Osteoblast (primary cell): ENCODE results near the gene SERPINB5. TPM values are rescaled to one million over a fixed set of nuclear protein-coding genes. Genes with fewer than 3 reads are reported as not detected.
A peak's percentile ranks its signal among the peaks of the same experiment; 100 is the strongest.

Experiments
- DNase-seq: peaks from one replicate; pipeline ENCODE4 v3.0.0; 2011; ENCODE audit warnings: low spot score, mixed read lengths; ENCODE audit not compliant: insufficient read length; ENCODE audit errors: missing footprints
- H2AFZ ChIP-seq: 2 replicates; pipeline ENCODE4 v1.6.0; 2011; ENCODE audit warnings: mild to moderate bottlenecking, low read length
- H3K27ac ChIP-seq: 2 replicates; pipeline ENCODE4 v1.5.1; 2011; ENCODE audit warnings: mild to moderate bottlenecking, low read depth, low read length, moderate library complexity
- H3K27me3 ChIP-seq: 2 replicates; pipeline ENCODE4 v1.6.0; 2012; ENCODE audit warnings: mild to moderate bottlenecking, control low read depth, inconsistent platforms, low read length, moderate library complexity; ENCODE audit not compliant: insufficient read depth
- H3K36me3 ChIP-seq: 2 replicates; pipeline ENCODE4 v1.5.1; 2011; ENCODE audit warnings: mild to moderate bottlenecking, low read length, control low read depth, moderate library complexity; ENCODE audit not compliant: insufficient read depth
- H3K4me1 ChIP-seq: 2 replicates; pipeline ENCODE4 v1.5.1; 2011; ENCODE audit warnings: mild to moderate bottlenecking, low read length, control low read depth, moderate library complexity; ENCODE audit not compliant: insufficient read depth
- H3K4me2 ChIP-seq: 2 replicates; pipeline ENCODE4 v1.6.0; 2011; ENCODE audit warnings: mild to moderate bottlenecking, low read length; ENCODE audit not compliant: insufficient read depth
- H3K4me3 ChIP-seq: fragments of 200-600 bp; sonication (generic); 3 replicates; pipeline ENCODE4 v1.5.1; 2012; ENCODE audit warnings: mild to moderate bottlenecking, low read length, inconsistent platforms; ENCODE audit not compliant: insufficient read depth
- H3K79me2 ChIP-seq: 2 replicates; pipeline ENCODE4 v1.6.0; 2012; ENCODE audit warnings: mild to moderate bottlenecking, low read length, control low read depth, inconsistent platforms; ENCODE audit not compliant: insufficient read depth
- H3K9me3 ChIP-seq: 2 replicates; pipeline ENCODE4 v1.5.1; 2011; ENCODE audit warnings: low read depth, low read length, control low read depth
- H4K20me1 ChIP-seq: 2 replicates; pipeline ENCODE4 v1.6.0; 2012; ENCODE audit warnings: mild to moderate bottlenecking, low read length, control low read depth; ENCODE audit not compliant: insufficient read depth
- total RNA-seq: library from RNA; depleted of rRNA; stranded (reverse); fragments of >200 nt; gene quantifications from 2 replicates; pipeline ENCODE4 v1.2.3, GENCODE V29; 2012
- TF ChIP-seq, protein P1 (sequence below): IDR thresholded peaks from 2 replicates; pipeline ENCODE4 v1.5.1; 2011; ENCODE audit warnings: mild to moderate bottlenecking, low read depth, low read length, moderate library complexity; ENCODE audit errors: extremely low read depth

SERPINB5 gene
- total RNA-seq, 1 donor: not detected

DNA sequence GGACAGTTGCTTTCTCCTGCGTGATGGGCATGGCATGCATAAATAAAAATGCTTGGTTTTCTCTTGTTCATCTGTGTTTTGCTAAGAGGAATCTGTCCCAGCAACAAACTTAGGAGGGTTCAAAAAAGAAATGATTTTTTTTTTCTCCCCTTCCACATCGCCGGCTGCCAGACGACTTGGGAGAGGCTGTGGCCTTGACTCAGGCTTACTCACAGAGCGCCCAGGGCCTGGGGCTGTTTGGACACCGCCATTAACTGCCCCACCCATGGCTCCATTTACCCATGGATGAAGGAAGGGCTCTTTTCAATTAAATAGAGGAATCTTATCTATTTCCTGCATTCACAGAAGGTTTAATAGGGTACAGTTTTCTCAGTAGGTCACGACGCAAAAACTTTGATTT lies 22.3 kb upstream of the SERPINB5 start:
- H3K27ac ChIP-seq: no peak overlapping the region
- no peaks in the 10 kb centered on the region for H3K9me3 ChIP-seq
- no peak overlapping the region for H3K4me3 ChIP-seq
- no peaks in the 10 kb centered on the region for H3K79me2 ChIP-seq
- no peaks in the 10 kb centered on the region for H4K20me1 ChIP-seq
- TF ChIP-seq, protein P1, sequence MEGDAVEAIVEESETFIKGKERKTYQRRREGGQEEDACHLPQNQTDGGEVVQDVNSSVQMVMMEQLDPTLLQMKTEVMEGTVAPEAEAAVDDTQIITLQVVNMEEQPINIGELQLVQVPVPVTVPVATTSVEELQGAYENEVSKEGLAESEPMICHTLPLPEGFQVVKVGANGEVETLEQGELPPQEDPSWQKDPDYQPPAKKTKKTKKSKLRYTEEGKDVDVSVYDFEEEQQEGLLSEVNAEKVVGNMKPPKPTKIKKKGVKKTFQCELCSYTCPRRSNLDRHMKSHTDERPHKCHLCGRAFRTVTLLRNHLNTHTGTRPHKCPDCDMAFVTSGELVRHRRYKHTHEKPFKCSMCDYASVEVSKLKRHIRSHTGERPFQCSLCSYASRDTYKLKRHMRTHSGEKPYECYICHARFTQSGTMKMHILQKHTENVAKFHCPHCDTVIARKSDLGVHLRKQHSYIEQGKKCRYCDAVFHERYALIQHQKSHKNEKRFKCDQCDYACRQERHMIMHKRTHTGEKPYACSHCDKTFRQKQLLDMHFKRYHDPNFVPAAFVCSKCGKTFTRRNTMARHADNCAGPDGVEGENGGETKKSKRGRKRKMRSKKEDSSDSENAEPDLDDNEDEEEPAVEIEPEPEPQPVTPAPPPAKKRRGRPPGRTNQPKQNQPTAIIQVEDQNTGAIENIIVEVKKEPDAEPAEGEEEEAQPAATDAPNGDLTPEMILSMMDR: no peak
- H3K4me2 ChIP-seq: no peak overlapping the region
- H3K27me3 ChIP-seq: peaks cover under 1% of the 10 kb centered on the region
- peak overlapping the region; percentile 71 for H2AFZ ChIP-seq
- H3K36me3 ChIP-seq: no peaks in the 10 kb centered on the region
- no peaks in the 10 kb centered on the region for H3K4me1 ChIP-seq
- DNase-seq: no peak

DNA sequence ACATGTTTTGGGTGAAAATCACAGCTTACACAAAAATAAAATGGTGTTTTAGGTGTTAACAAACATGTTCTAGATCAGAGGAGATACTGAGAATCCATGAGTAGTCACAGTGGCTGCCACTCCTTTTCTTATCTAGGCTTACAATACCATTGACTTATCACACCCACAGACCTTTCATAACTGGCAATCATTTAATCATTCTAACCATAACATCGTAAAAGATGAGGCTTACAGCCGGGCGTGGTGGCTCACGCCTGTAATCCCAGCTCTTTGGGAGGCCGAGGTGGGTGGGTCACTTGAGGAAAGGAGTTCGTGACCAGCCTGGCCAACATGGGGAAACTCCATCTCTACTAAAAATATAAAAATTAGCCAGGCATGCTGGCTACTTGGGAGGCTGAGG lies 18.8 kb upstream of the SERPINB5 start:
- H3K79me2 ChIP-seq: no peaks in the 10 kb centered on the region
- no peak overlapping the region for H3K27ac ChIP-seq
- H3K4me1 ChIP-seq: no peaks in the 10 kb centered on the region
- peaks cover 3% of the 10 kb centered on the region for H3K27me3 ChIP-seq
- TF ChIP-seq, protein P1: no peak
- no peak overlapping the region for H3K4me3 ChIP-seq
- H3K9me3 ChIP-seq: no peaks in the 10 kb centered on the region
- DNase-seq: no peak
- no peak overlapping the region for H2AFZ ChIP-seq
- H3K4me2 ChIP-seq: no peak overlapping the region
- no peaks in the 10 kb centered on the region for H3K36me3 ChIP-seq
- H4K20me1 ChIP-seq: no peaks in the 10 kb centered on the region

- no peak overlapping the region for H3K4me3 ChIP-seq
- DNase-seq: no peak
- H3K27me3 ChIP-seq: peaks cover 14% of the 10 kb centered on the region
- H3K4me2 ChIP-seq: no peak overlapping the region
- H3K79me2 ChIP-seq: no peaks in the 10 kb centered on the region
- TF ChIP-seq, protein P1: no peak
- H3K9me3 ChIP-seq: no peaks in the 10 kb centered on the region
- no peaks in the 10 kb centered on the region for H3K36me3 ChIP-seq
- no peak overlapping the region for H3K27ac ChIP-seq
- no peaks in the 10 kb centered on the region for H4K20me1 ChIP-seq
- H3K4me1 ChIP-seq: no peaks in the 10 kb centered on the region
- no peak overlapping the region for H2AFZ ChIP-seq
These were observed 16.3 kb upstream of the SERPINB5 start for GRCh38 chr18:63460414-63460813.

GRCh38 chr18:63464434-63464833 lies 12.3 kb upstream of the SERPINB5 start:
- TF ChIP-seq, protein P1: no peak

More at GRCh38 chr18:63464434-63464833, 12.3 kb upstream of the SERPINB5 start:
- Histone ChIP-seq H3K4me3 (no peak overlapping the region), H3K9me3 (no peaks in the 10 kb centered on the region), H3K27me3 (peaks cover 14% of the 10 kb centered on the region), H3K27ac (no peak overlapping the region), H2AFZ (no peak overlapping the region), H3K4me2 (no peak overlapping the region), H3K4me1 (no peaks in the 10 kb centered on the region), H3K79me2 (no peaks in the 10 kb centered on the region), H3K36me3 (no peaks in the 10 kb centered on the region), H4K20me1 (no peaks in the 10 kb centered on the region)
- DNase-seq: no peak
